Measurements from ENCODE around the gene GABBR1. TPM values are rescaled to one million over a fixed set of nuclear protein-coding genes. Genes with fewer than 3 reads are reported as not detected.

The GABBR1 gene
- total RNA-seq, 1 experiment from 2014 or later: 11.9 TPM

GRCh38 chr6:29676981-29677601 is 44.1 kb upstream of the GABBR1 start:
- H3K27ac ChIP-seq (ENCODE audit: low read length): no peak overlapping the region
- H3K36me3 ChIP-seq (ENCODE audit: control insufficient read depth, insufficient read depth, low read length): no peaks in the 10 kb centered on the region
- H3K4me1 ChIP-seq (ENCODE audit: control insufficient read depth, insufficient read depth, low read length): no peaks in the 10 kb centered on the region
- no peaks in the 10 kb centered on the region for H3K9me3 ChIP-seq (ENCODE audit: control insufficient read depth, insufficient read depth, low read depth, low read length)
- intact Hi-C loops (cut with micrococcal nuclease; ENCODE audit: unreplicated experiment): no loop called here
- TF ChIP-seq TCF7L2 (IDR thresholded peaks at IDR 0.05; ENCODE audit: low read depth, low read length) (no peak), POLR2AphosphoS5 (IDR thresholded peaks at IDR 0.05; ENCODE audit: low read depth, low read length) (no peak), REST (IDR thresholded peaks at IDR 0.05; ENCODE audit: insufficient read depth in 1 of 2, low read depth in 2 of 2, low read length in 1 of 2) (no peak), SIN3A (IDR thresholded peaks at IDR 0.05; ENCODE audit: borderline replicate concordance, insufficient read depth, low read depth, low read length) (no peak)
- TF ChIP-seq, protein P1, sequence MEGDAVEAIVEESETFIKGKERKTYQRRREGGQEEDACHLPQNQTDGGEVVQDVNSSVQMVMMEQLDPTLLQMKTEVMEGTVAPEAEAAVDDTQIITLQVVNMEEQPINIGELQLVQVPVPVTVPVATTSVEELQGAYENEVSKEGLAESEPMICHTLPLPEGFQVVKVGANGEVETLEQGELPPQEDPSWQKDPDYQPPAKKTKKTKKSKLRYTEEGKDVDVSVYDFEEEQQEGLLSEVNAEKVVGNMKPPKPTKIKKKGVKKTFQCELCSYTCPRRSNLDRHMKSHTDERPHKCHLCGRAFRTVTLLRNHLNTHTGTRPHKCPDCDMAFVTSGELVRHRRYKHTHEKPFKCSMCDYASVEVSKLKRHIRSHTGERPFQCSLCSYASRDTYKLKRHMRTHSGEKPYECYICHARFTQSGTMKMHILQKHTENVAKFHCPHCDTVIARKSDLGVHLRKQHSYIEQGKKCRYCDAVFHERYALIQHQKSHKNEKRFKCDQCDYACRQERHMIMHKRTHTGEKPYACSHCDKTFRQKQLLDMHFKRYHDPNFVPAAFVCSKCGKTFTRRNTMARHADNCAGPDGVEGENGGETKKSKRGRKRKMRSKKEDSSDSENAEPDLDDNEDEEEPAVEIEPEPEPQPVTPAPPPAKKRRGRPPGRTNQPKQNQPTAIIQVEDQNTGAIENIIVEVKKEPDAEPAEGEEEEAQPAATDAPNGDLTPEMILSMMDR (IDR thresholded peaks at IDR 0.05): no peak
- no peaks in the 10 kb centered on the region for H3K27me3 ChIP-seq (ENCODE audit: control insufficient read depth, insufficient read depth, low read length)
- ATAC-seq (no peak), DNase-seq (ENCODE audit: low read depth, low spot score) (no peak)
- ChIA-PET CTCF (interaction anchor here (1.1 kb wide), 1 partner anchor 25 kb away, joined by 3 read pairs; no protein-coding TSS in a partner anchor), POLR2A (interaction anchor here (0.7 kb wide), 1 partner anchor 413 kb away, joined by 3 read pairs; no protein-coding TSS in a partner anchor)
- in situ Hi-C loops (cut with HindIII; ENCODE audit: low pct_unique_long_range_greater_than_20kb, low sequenced_read_pairs): no loop called here
- H3K4me3 ChIP-seq (ENCODE audit: low read depth in 2 of 2, low read length in 2 of 2): no peak overlapping the region
- BruUV-seq (replicated peaks): no TSS peak

DNA sequence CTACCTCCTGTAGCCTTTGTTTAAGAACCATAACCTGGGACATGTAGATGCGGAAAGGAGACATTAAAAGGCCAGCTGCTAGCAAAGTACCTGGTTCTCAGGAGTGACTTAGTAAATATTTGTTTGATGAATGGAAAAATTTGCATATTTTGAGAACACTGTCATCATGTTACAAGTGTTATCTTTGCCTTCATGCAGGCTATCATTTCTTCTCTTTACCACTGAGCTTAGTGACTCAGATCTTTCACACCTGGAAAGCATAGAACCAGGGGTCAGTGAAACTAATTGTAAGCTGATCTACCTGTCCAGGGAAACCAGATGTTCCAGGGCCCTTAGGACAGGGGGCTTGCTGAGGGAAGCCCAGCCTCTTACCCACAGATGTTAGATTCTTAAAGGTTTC is 42.6 kb upstream of the GABBR1 start:
- in situ Hi-C loops (cut with HindIII; ENCODE audit: low pct_unique_long_range_greater_than_20kb, low sequenced_read_pairs) (no loop called here), intact Hi-C loops (cut with micrococcal nuclease; ENCODE audit: unreplicated experiment) (no loop called here)
- Histone ChIP-seq H3K27ac (ENCODE audit: low read length) (no peak overlapping the region), H3K4me3 (ENCODE audit: low read depth in 2 of 2, low read length in 2 of 2) (no peak overlapping the region), H3K9me3 (ENCODE audit: control insufficient read depth, insufficient read depth, low read depth, low read length) (no peaks in the 10 kb centered on the region), H3K36me3 (ENCODE audit: control insufficient read depth, insufficient read depth, low read length) (no peaks in the 10 kb centered on the region), H3K4me1 (ENCODE audit: control insufficient read depth, insufficient read depth, low read length) (no peaks in the 10 kb centered on the region; the same call in 1 of the 2 replicates), H3K27me3 (ENCODE audit: control insufficient read depth, insufficient read depth, low read length) (peaks cover 4% of the 10 kb centered on the region; the same call in 1 of the 2 replicates)
- no TSS peak for BruUV-seq (replicated peaks)
- ATAC-seq (no peak), DNase-seq (ENCODE audit: low read depth, low spot score) (no peak)
- CTCF ChIA-PET: interaction anchor here (0.6 to 1.2 kb wide), 2 partner anchors 22 to 138 kb away, joined by 3 to 7 read pairs; no protein-coding TSS in a partner anchor
- POLR2A ChIA-PET: no interaction called here
- TF ChIP-seq POLR2AphosphoS5 (IDR thresholded peaks at IDR 0.05; ENCODE audit: low read depth, low read length) (no peak), SIN3A (IDR thresholded peaks at IDR 0.05; ENCODE audit: borderline replicate concordance, insufficient read depth, low read depth, low read length) (no peak), TCF7L2 (IDR thresholded peaks at IDR 0.05; ENCODE audit: low read depth, low read length) (no peak), REST (IDR thresholded peaks at IDR 0.05; ENCODE audit: insufficient read depth in 1 of 2, low read depth in 2 of 2, low read length in 1 of 2) (no peak)
- TF ChIP-seq, protein P1 (IDR thresholded peaks at IDR 0.05): no peak
